Measurements from ENCODE around the gene PEAK3.
A peak's percentile ranks its signal among the peaks of the same experiment; 100 is the strongest.

Gene PEAK3

GRCh38 chr19:2269244-2270156 is 12.5 kb downstream of the PEAK3 start:
- DNase-seq: peak; percentile 90

- no peak for DNase-seq
These were observed 13.1 kb downstream of the PEAK3 start for GRCh38 chr19:2268861-2269243.

- DNase-seq: no peak
These were observed 13.5 kb downstream of the PEAK3 start for GRCh38 chr19:2268480-2268830.

GRCh38 chr19:2266183-2266993 is 15.6 kb downstream of the PEAK3 start:
- peak; percentile 82 for DNase-seq

GRCh38 chr19:2261438-2262172 is 20.4 kb downstream of the PEAK3 start:
- no peak for DNase-seq

- no peak for DNase-seq
These were observed 21.6 kb downstream of the PEAK3 start for GRCh38 chr19:2260341-2260805.

GRCh38 chr19:2259336-2259735 is 22.6 kb downstream of the PEAK3 start:
- no peak for DNase-seq

- DNase-seq: no peak
These were observed 25.8 kb downstream of the PEAK3 start, which contains the start of gene JSRP1 for GRCh38 chr19:2255982-2256685. TSS of gene JSRP1 (minus strand) at chr19:2256417. CDS start at chr19:2255314, 1,103 bp downstream.

- DNase-seq: no peak
These were observed 26.7 kb downstream of the PEAK3 start for GRCh38 chr19:2255112-2255845.

- no peak for DNase-seq
These were observed 27.7 kb downstream of the PEAK3 start for GRCh38 chr19:2254064-2254872.

- peak; percentile 43 for DNase-seq
These were observed 28.6 kb downstream of the PEAK3 start for GRCh38 chr19:2253106-2254063.

GRCh38 chr19:2252797-2253105 is 29.2 kb downstream of the PEAK3 start:
- no peak for DNase-seq

- DNase-seq: no peak
These were observed 29.7 kb downstream of the PEAK3 start for GRCh38 chr19:2252055-2252796.

GRCh38 chr19:2251106-2252054 is 30.6 kb downstream of the PEAK3 start:
- no peak for DNase-seq

GRCh38 chr19:2250766-2251105 is 31.2 kb downstream of the PEAK3 start:
- no peak for DNase-seq

- no peak for DNase-seq
These were observed 31.9 kb downstream of the PEAK3 start for GRCh38 chr19:2249880-2250765.

All from GF-D8 (cell line).